ENCODE measurements around the gene USP34.
"Not testable (repeated sequence)": the region's sequence is repeated elsewhere in the genome, so short reads cannot be mapped to it uniquely, and the experiment has no call there.

USP34 gene

GRCh38 chr2:61470965-61471904 lies at the start of gene USP34:
Gene USP34, minus strand, starts transcription at chr2:61471087. Its CDS starts 395 bp downstream, at chr2:61470692.
- peak; percentile 94 for DNase-seq (ENCODE audit: low spot score)

- no peak for DNase-seq (ENCODE audit: low spot score)
Measured at GRCh38 chr2:61520261-61520660, 49.4 kb upstream of the USP34 start.

GRCh38 chr2:61512768-61513398 lies 42.0 kb upstream of the USP34 start:
- DNase-seq (ENCODE audit: low spot score) = no peak

- DNase-seq (ENCODE audit: low spot score) = no peak
Measured at GRCh38 chr2:61510674-61511671, 40.1 kb upstream of the USP34 start.

- no peak for DNase-seq (ENCODE audit: low spot score)
Measured at GRCh38 chr2:61504949-61505348, 34.1 kb upstream of the USP34 start.

GRCh38 chr2:61499060-61499459 lies 28.2 kb upstream of the USP34 start:
- DNase-seq (ENCODE audit: low spot score) = no peak

- DNase-seq (ENCODE audit: low spot score) = peak; percentile 13
Measured at GRCh38 chr2:61493523-61493942, 22.6 kb upstream of the USP34 start.

- no peak for DNase-seq (ENCODE audit: low spot score)
Measured at GRCh38 chr2:61492476-61492875, 21.6 kb upstream of the USP34 start.

- DNase-seq (ENCODE audit: low spot score) = no peak
Measured at GRCh38 chr2:61485281-61485680, 14.4 kb upstream of the USP34 start.

- DNase-seq (ENCODE audit: low spot score) = no peak
Measured at GRCh38 chr2:61478086-61478485, 7.2 kb upstream of the USP34 start.

- not testable (repeated sequence) for DNase-seq (ENCODE audit: low spot score)
Measured at GRCh38 chr2:61476929-61477589, 6.2 kb upstream of the USP34 start.

GRCh38 chr2:61471905-61472805 lies 1.3 kb upstream of the USP34 start:
- DNase-seq (ENCODE audit: low spot score) = peak; percentile 19

- peak; percentile 81 for DNase-seq (ENCODE audit: low spot score)
Measured at GRCh38 chr2:61470122-61470951, 550 bp downstream of the USP34 start.

GRCh38 chr2:61469424-61470121 lies 1.3 kb downstream of the USP34 start:
- DNase-seq (ENCODE audit: low spot score) = no peak

- DNase-seq (ENCODE audit: low spot score) = not testable (repeated sequence)
Measured at GRCh38 chr2:61468231-61468630, 2.7 kb downstream of the USP34 start.

GRCh38 chr2:61465045-61465444 lies 5.8 kb downstream of the USP34 start:
- no peak for DNase-seq (ENCODE audit: low spot score)

- no peak for DNase-seq (ENCODE audit: low spot score)
Measured at GRCh38 chr2:61463769-61464475, 7.0 kb downstream of the USP34 start.

GRCh38 chr2:61461404-61461803 lies 9.5 kb downstream of the USP34 start:
- no peak for DNase-seq (ENCODE audit: low spot score)

All from CD4-positive, alpha-beta T cell treated with Interleukin-6 at 100 ng/mL for 8 hours (primary cell).